Sigmoid colon (tissue), 7 donors: ENCODE data around the gene RASL11A. TPM values are rescaled to one million over a fixed set of nuclear protein-coding genes. Genes with fewer than 3 reads are reported as not detected.

Source experiments
- DNase-seq: peaks from one replicate; pipeline ENCODE4 v3.0.0-alpha.2; 2019
- H3K27ac ChIP-seq, 4 donors: fragments of 200-600 bp; sonication (generic); one replicate each; pipeline ENCODE4 v1.5.1; 2016 to 2019; ENCODE audit warnings: mild to moderate bottlenecking in 1 of 4
- H3K27me3 ChIP-seq, 3 donors: fragments of 200-600 bp; sonication (generic); one replicate each; pipeline ENCODE4 v1.5.1; 2019; ENCODE audit warnings: mild to moderate bottlenecking in 1 of 3
- H3K36me3 ChIP-seq, 4 donors: fragments of 200-600 bp; sonication (generic); one replicate each; pipeline ENCODE4 v1.5.1; 2016 to 2019
- H3K4me1 ChIP-seq, 4 donors: fragments of 200-600 bp; sonication (generic); one replicate each; pipeline ENCODE4 v1.5.1; 2017 to 2019
- H3K4me3 ChIP-seq, 4 donors: fragments of 200-600 bp; sonication (generic); one replicate each; pipeline ENCODE4 v1.5.1; 2017 to 2019; ENCODE audit warnings: mild to moderate bottlenecking in 2 of 4, moderate library complexity in 1 of 4
- H3K9me3 ChIP-seq, 4 donors: fragments of 200-600 bp in 3 of 4; sonication (generic) in 3 of 4; one replicate each; pipeline versions ENCODE4 v1.5.1 to v1.6.1; 2013 to 2019
- CTCF ChIP-seq, 4 experiments: fragments of 450-650 bp in 3 of 4; fragments of 200-600 bp in 1 of 4; IDR thresholded peaks; one replicate each; pipeline ENCODE4 v1.5.1; 2016 to 2019; ENCODE audit warnings: antibody characterized with exemption in 4 of 4, mild to moderate bottlenecking in 3 of 4, moderate library complexity in 2 of 4
- EP300 ChIP-seq, 4 donors: sonication (generic); formaldehyde crosslinking; IDR thresholded peaks; one replicate each; pipeline ENCODE4 v1.6.1; 2017; ENCODE audit warnings: antibody characterized with exemption in 4 of 4
- POLR2A ChIP-seq, 2 donors: fragments of 450-650 bp; IDR thresholded peaks; one replicate each; pipeline ENCODE4 v1.6.1; 2016; ENCODE audit warnings: antibody characterized with exemption in 2 of 2, mild to moderate bottlenecking in 2 of 2, moderate library complexity in 2 of 2
- POLR2AphosphoS5 ChIP-seq, 4 donors: sonication (generic); formaldehyde crosslinking; IDR thresholded peaks; one replicate each; pipeline ENCODE4 v1.6.1; 2017; ENCODE audit warnings: antibody characterized with exemption in 4 of 4
- WGBS, 2 donors: extraction: QIAGEN DNeasy Blood & Tissue Kit; methylation state at CpG; one replicate each; pipeline ENCODE4 v1.1.7; 2013; 5-methylcytosine and 5-hydroxymethylcytosine counted together
- intact Hi-C: fragments of 100-400 bp; cut with DNase I; formaldehyde crosslinking; loops from one replicate; pipeline ENCODE4 v1.15.1; 2023
- polyA plus RNA-seq, 3 donors: library from polyadenylated mRNA; stranded (reverse); fragments of 200-250 nt; gene quantifications; one replicate each; pipeline ENCODE4 v1.2.3, GENCODE V29; 2013
- total RNA-seq, 4 donors: library from RNA; depleted of rRNA; stranded (reverse); fragments of >200 nt; gene quantifications; one replicate each; pipeline ENCODE4 v1.1.0, GENCODE V29; 2016
- donor health status: healthy with polysubstance abuse.
- donor health status: Bipolar disorder and iron deficiency.
- donor health status: healthy.

The RASL11A gene
- total and polyA plus RNA-seq, 7 donors, result 14.1 to 123 (median 33.0) TPM

GRCh38 chr13:27300941-27301586, 30.4 kb downstream of the RASL11A start:
- no peak overlapping the region for H3K4me3 ChIP-seq
- DNase-seq, result no peak
- intact Hi-C loops, result no loop called here
- no peaks in the 10 kb centered on the region for H3K36me3 ChIP-seq
- H3K27ac ChIP-seq, result no peak overlapping the region
- 88 to 89% methylated on average over 6 of the region's 6 CpGs for WGBS, 2 donors
- H3K27me3 ChIP-seq, result no peaks in the 10 kb centered on the region
- H3K9me3 ChIP-seq, result no peaks in the 10 kb centered on the region
- TF ChIP-seq CTCF (IDR thresholded peaks at IDR 0.05), result no peak
- TF ChIP-seq POLR2A (IDR thresholded peaks at IDR 0.05), result no peak
- TF ChIP-seq EP300 (IDR thresholded peaks at IDR 0.05), result no peak
- TF ChIP-seq POLR2AphosphoS5 (IDR thresholded peaks at IDR 0.05), result no peak
- H3K4me1 ChIP-seq, result no peaks in the 10 kb centered on the region

GRCh38 chr13:27302643-27303262, 32.1 kb downstream of the RASL11A start:
- Histone ChIP-seq H3K4me3 (no peak overlapping the region), H3K9me3 (no peaks in the 10 kb centered on the region), H3K27ac (no peak overlapping the region), H3K4me1 (no peaks in the 10 kb centered on the region), H3K27me3 (no peaks in the 10 kb centered on the region), H3K36me3 (no peaks in the 10 kb centered on the region)
- no peak for DNase-seq
- TF ChIP-seq POLR2AphosphoS5 (IDR thresholded peaks at IDR 0.05), result no peak
- no peak for TF ChIP-seq CTCF (IDR thresholded peaks at IDR 0.05)
- no peak for TF ChIP-seq EP300 (IDR thresholded peaks at IDR 0.05)
- no peak for TF ChIP-seq POLR2A (IDR thresholded peaks at IDR 0.05)
- WGBS, 2 donors, result 57 to 88% methylated on average over 4 of the region's 4 CpGs
- intact Hi-C loops, result no loop called here

- intact Hi-C loops, result no loop called here
- Histone ChIP-seq H3K4me3 (no peak overlapping the region), H3K4me1 (no peaks in the 10 kb centered on the region), H3K36me3 (no peaks in the 10 kb centered on the region), H3K27ac (no peak overlapping the region), H3K9me3 (no peaks in the 10 kb centered on the region), H3K27me3 (no peaks in the 10 kb centered on the region)
- WGBS, 2 donors, result 94 to 95% methylated on average over 4 of the region's 4 CpGs
- TF ChIP-seq POLR2AphosphoS5 (IDR thresholded peaks at IDR 0.05), result no peak
- TF ChIP-seq CTCF (IDR thresholded peaks at IDR 0.05), result no peak
- no peak for TF ChIP-seq EP300 (IDR thresholded peaks at IDR 0.05)
- TF ChIP-seq POLR2A (IDR thresholded peaks at IDR 0.05), result no peak
- no peak for DNase-seq
Observed at GRCh38 chr13:27304099-27304498, 33.5 kb downstream of the RASL11A start.

GRCh38 chr13:27304611-27305010, 34.0 kb downstream of the RASL11A start:
- no peaks in the 10 kb centered on the region for H3K27me3 ChIP-seq
- H3K4me3 ChIP-seq, result no peak overlapping the region
- no peak overlapping the region for H3K27ac ChIP-seq
- intact Hi-C loops, result no loop called here
- 91 to 93% methylated on average over 2 of the region's 2 CpGs for WGBS, 2 donors
- H3K36me3 ChIP-seq, result no peaks in the 10 kb centered on the region
- no peak for TF ChIP-seq EP300 (IDR thresholded peaks at IDR 0.05)
- TF ChIP-seq POLR2A (IDR thresholded peaks at IDR 0.05), result no peak
- TF ChIP-seq POLR2AphosphoS5 (IDR thresholded peaks at IDR 0.05), result no peak
- TF ChIP-seq CTCF (IDR thresholded peaks at IDR 0.05), result no peak
- no peaks in the 10 kb centered on the region for H3K4me1 ChIP-seq
- DNase-seq, result no peak
- H3K9me3 ChIP-seq, result no peaks in the 10 kb centered on the region
